ENCODE data around the gene TNNI2. TPM values are rescaled to one million over a fixed set of nuclear protein-coding genes. Genes with fewer than 3 reads are reported as not detected.

Gene TNNI2
- total RNA-seq, 4 donors from 2014 or later, result 1.8 to 12.6 TPM; not detected in 2

GRCh38 chr11:1863352-1864216 is 24.8 kb downstream of the TNNI2 start:
- no peak for TF ChIP-seq CTCF (IDR thresholded peaks at IDR 0.05; ENCODE audit: low read depth)

DNA sequence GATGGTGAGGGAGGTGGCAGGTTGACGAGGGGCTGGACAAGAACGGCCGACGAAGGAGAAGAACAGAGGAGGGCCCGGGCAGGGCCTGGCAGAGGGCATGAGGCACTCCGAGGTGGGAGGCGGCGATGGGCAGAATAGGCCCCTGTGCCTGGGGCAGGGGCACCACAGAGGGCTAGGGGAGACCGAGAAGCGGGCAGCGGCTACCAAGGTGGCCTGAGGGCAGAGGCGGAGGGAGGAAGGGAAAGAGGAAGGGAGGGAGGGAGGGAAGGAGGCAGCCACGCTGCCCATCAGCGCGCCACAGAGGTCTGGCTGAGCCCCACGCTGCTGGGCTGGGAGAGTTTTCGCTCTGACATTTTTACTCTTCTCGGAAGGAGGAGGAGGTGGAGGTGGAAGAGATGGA is 25.4 kb downstream of the TNNI2 start:
- TF ChIP-seq CTCF (IDR thresholded peaks at IDR 0.05; ENCODE audit: low read depth), result no peak

- no peak for TF ChIP-seq CTCF (IDR thresholded peaks at IDR 0.05; ENCODE audit: low read depth)
Observed at GRCh38 chr11:1864831-1865665, 26.3 kb downstream of the TNNI2 start.

DNA sequence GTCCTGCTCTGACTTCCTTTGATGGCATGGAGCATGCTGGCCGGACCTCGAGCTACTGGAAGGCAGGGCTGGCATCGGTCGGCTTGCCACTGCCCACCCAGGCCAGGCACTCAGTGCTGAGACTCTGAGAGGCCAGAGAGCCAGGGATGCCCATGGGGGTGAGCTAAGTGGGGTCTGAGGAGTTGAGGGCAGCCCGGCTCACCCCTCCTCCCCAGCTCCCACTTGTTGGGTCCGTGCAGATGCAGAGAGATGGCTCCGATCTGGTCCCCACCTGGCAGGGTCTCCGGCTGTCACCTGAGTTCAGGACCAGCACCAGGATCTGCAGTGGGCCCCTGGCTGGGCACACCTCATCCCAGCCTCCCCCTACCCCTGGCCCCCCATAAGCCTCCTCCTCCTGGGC is 27.4 kb downstream of the TNNI2 start:
- no peak for TF ChIP-seq CTCF (IDR thresholded peaks at IDR 0.05; ENCODE audit: low read depth)

DNA sequence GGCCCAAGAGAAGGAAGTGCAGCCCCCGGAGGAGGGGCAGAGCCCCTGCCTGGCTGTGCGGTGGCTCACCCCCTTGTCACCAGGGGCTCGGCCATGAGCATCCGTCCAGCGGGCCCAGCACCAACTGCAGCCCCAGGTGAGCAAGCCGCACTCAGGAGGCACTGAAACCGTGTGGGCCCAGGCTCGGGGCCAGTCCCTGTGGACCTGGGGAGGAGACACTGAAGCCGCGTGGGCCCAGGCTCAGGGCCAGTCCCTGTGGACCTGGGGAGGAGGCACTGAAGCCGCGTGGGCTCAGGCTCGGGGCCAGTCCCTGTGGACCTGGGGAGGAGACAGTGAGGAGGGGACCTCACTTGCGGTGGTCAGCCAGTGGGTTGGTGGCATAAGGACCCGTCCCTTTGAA is 28.0 kb downstream of the TNNI2 start:
- no peak for TF ChIP-seq CTCF (IDR thresholded peaks at IDR 0.05; ENCODE audit: low read depth)

DNA sequence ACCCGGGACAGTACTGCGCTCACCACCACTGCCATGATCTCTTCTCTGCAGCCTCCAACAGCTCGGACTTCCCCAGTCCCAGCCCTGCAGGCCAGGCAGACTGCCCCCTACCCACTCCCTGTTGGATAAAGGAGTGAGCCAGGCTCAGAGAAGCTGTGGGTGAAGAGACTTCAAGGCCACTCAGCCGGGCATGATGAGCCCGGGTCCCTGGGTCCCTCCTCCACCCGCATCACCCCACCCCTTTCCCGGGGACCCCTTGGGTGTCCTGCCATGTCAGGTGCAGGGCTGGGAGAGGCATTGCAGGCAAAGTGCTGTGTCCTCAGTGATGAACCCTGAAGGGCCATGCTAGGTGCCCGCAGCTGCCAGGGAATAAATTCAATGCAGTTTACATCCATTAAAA is 28.6 kb downstream of the TNNI2 start:
- TF ChIP-seq CTCF (IDR thresholded peaks at IDR 0.05; ENCODE audit: low read depth), result no peak

- no peak for TF ChIP-seq CTCF (IDR thresholded peaks at IDR 0.05; ENCODE audit: low read depth)
Observed at GRCh38 chr11:1868056-1868635, 29.4 kb downstream of the TNNI2 start.

Data from subcutaneous adipose tissue (tissue), 4 donors.